Duodenal mucosa (tissue), 2 donors: ENCODE results near the gene KRT81.
"Not testable (repeated sequence)": the region's sequence is repeated elsewhere in the genome, so short reads cannot be mapped to it uniquely, and the experiment has no call there.

Experiments
- H3K27ac ChIP-seq: one replicate; pipeline ENCODE4 v1.7.0; 2013; ENCODE audit warnings: low read depth, low read length
- H3K27me3 ChIP-seq, 2 donors: one replicate each; pipeline ENCODE4 v1.7.0; 2013; ENCODE audit warnings: low read length in 2 of 2, control low read depth in 1 of 2; ENCODE audit not compliant: insufficient read depth in 2 of 2, control insufficient read depth in 1 of 2
- H3K36me3 ChIP-seq, 2 donors: one replicate each; pipeline ENCODE4 v1.7.0; 2013; ENCODE audit warnings: low read length in 2 of 2, control low read depth in 1 of 2; ENCODE audit not compliant: insufficient read depth in 2 of 2, control insufficient read depth in 1 of 2
- H3K4me1 ChIP-seq, 2 donors: one replicate each; pipeline ENCODE4 v1.7.0; 2013; ENCODE audit warnings: low read length in 2 of 2, control low read depth in 1 of 2; ENCODE audit not compliant: insufficient read depth in 2 of 2, control insufficient read depth in 1 of 2
- H3K4me3 ChIP-seq, 2 donors: one replicate each; pipeline ENCODE4 v1.7.0; 2013; ENCODE audit warnings: low read length in 2 of 2, low read depth in 1 of 2
- H3K9ac ChIP-seq, 2 donors: one replicate each; pipeline ENCODE4 v1.7.0; 2013; ENCODE audit warnings: low read length in 2 of 2, low read depth in 1 of 2
- H3K9me3 ChIP-seq, 2 donors: one replicate each; pipeline ENCODE4 v1.7.0; 2013; ENCODE audit warnings: low read length in 2 of 2, control low read depth in 1 of 2; ENCODE audit not compliant: control insufficient read depth in 1 of 2

Gene KRT81

GRCh38 chr12:52254965-52255751, 36.2 kb downstream of the KRT81 start:
- no peak overlapping the region for H3K27ac ChIP-seq
- no peaks in the 10 kb centered on the region for H3K9me3 ChIP-seq
- H3K36me3 ChIP-seq, result no peaks in the 10 kb centered on the region
- H3K4me3 ChIP-seq, result no peak overlapping the region
- peaks cover 24 to 34% of the 10 kb centered on the region in 2 donors for H3K27me3 ChIP-seq
- peaks cover 0 to 3% of the 10 kb centered on the region in 2 donors for H3K4me1 ChIP-seq
- no peak overlapping the region for H3K9ac ChIP-seq

DNA sequence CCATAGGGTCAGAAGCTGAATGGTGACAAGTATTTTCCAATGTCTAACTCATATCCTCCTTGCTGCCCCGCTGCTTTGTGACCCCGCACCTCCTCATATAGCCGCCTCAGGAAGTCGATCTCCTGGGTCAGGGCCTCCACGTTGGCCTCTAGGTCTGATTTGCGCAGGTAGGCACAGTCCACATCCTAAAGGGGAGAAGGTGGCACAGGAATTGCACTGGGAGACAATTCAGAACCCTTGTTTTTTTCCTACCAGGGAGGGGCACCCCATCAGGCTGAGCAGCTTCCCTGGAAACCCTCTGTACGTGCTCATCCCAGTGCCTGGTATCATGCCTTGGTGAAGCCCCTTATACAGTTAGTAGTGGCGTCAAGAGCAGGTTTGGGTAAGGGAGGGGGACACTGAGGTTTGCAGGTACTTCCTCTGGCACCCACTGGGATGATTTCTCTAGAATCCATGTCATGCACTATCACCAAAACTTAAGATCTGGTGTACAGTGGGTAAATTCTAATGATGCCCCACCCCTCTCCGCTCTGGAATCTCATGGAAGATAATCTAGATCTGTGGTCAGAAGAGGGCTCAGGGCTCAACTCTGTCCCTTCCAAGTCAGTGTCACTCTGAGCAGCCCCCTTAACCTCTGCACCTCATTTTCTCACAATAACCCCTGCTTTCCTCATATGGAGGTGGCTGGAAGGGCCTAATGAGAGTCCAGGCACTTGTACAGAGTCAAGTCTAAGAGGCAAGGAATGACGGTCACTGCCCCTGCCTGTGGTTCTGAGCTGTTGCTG, 37.0 kb downstream of the KRT81 start:
- H3K36me3 ChIP-seq, result no peaks in the 10 kb centered on the region
- H3K9me3 ChIP-seq, result no peaks in the 10 kb centered on the region
- H3K27ac ChIP-seq, result no peak overlapping the region
- peaks cover 0 to 4% of the 10 kb centered on the region in 2 donors for H3K4me1 ChIP-seq
- H3K27me3 ChIP-seq, result peaks cover 21 to 34% of the 10 kb centered on the region in 2 donors
- H3K9ac ChIP-seq, result no peak overlapping the region
- H3K4me3 ChIP-seq, result no peak overlapping the region

DNA sequence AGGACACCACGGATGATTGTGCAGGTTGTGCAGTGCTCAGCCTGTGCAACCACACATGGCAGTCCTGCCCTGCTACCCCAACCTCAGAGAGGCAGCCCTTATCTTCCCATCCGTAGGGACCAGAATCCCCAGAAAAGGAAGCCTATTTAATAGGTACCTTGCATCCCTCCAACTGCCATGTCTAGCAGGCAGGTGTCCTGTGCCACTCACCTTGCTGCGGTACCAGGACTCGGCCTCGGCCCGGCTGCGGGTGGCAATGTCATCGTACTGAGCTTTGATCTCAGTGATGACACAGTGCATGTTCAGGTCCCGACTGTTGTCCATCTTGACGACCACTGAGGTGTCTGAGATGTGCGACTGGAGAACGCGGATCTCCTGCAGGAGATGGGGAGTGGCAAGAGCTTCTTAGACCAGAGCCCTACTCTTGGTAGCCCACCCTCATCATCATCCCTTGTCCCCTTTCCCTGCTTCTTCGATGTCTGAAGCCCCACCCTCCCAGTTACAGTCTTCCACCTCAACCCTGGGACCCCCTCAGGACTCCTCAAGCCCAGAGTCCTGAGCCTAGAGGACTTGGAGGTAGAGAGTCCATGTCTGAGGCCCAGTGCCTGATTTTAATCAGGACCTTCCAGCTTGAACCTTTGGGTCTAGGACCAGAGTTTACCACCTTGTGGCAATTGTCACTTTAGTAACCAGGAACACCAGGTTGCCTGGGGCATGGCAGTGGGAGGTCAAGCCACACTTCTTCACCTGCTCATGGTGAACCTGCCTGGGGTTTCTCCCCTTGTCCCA, 37.7 kb downstream of the KRT81 start:
- Histone ChIP-seq H3K27ac (no peak overlapping the region), H3K4me1 (peaks cover 0 to 6% of the 10 kb centered on the region in 2 donors), H3K27me3 (peaks cover 14 to 28% of the 10 kb centered on the region in 2 donors), H3K36me3 (no peaks in the 10 kb centered on the region), H3K9me3 (no peaks in the 10 kb centered on the region), H3K9ac (no peak overlapping the region), H3K4me3 (no peak overlapping the region)

DNA sequence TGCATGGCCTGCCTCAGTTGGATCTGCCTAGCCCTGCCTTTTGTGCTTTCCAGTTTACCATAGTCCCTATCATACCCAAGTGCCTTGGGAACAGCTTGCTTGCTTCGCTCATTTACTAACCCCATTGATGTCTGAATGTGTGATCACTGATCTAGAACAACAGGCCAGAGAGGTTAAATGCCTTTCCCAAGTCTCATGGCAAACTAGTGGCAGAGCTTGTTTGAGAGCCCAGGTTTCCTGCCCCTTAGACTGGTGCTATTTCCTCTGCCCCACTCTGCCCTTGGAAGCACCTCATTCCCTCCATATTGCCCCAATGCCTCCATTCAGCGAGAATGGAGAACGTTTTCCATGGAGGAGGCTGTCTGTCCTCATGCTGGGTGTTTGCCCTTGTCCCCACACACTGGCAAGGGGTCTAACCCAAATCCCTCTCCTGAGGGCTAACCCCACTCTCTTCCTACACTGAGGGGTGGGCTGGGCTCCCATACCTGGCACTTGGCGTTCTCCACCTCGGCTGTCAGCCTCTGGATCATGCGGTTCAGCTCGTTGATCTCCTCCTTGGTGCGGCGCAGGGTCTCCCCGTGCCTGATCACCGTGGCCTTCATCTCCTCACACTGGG, 38.5 kb downstream of the KRT81 start:
- Histone ChIP-seq H3K27ac (no peak overlapping the region), H3K36me3 (no peaks in the 10 kb centered on the region), H3K9me3 (no peaks in the 10 kb centered on the region), H3K27me3 (peaks cover 10 to 24% of the 10 kb centered on the region in 2 donors), H3K9ac (no peak overlapping the region), H3K4me1 (peaks cover 3 to 9% of the 10 kb centered on the region in 2 donors), H3K4me3 (no peak overlapping the region)

DNA sequence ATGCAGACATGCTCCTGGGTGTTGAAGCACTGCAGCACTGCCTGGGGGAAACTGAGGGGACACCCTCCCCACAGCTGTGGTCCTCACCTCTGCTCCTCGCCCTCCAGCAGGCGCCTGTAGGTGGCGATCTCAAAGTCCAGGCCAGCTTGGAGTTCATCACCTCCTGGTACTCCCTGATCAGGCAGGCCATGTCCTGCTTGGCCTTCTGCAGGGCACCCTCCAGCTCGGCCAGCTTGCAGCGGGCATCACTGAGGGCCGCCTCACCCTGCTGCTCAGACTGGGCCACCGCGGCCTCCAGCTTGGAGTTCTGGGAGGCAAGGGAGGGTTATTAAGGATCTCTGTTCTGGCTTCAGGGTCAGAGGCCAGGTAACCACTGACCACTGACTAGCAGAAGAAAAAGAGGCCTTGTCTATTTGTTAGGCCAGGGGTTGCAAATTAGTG, 39.1 kb downstream of the KRT81 start:
- H3K9ac ChIP-seq, H3K36me3 ChIP-seq, H3K27ac ChIP-seq, H3K4me3 ChIP-seq, H3K9me3 ChIP-seq: not testable (repeated sequence)
- Histone ChIP-seq H3K27me3 (peaks cover 4 to 18% of the 10 kb centered on the region in 2 donors), H3K4me1 (peaks cover 9 to 14% of the 10 kb centered on the region in 2 donors)

DNA sequence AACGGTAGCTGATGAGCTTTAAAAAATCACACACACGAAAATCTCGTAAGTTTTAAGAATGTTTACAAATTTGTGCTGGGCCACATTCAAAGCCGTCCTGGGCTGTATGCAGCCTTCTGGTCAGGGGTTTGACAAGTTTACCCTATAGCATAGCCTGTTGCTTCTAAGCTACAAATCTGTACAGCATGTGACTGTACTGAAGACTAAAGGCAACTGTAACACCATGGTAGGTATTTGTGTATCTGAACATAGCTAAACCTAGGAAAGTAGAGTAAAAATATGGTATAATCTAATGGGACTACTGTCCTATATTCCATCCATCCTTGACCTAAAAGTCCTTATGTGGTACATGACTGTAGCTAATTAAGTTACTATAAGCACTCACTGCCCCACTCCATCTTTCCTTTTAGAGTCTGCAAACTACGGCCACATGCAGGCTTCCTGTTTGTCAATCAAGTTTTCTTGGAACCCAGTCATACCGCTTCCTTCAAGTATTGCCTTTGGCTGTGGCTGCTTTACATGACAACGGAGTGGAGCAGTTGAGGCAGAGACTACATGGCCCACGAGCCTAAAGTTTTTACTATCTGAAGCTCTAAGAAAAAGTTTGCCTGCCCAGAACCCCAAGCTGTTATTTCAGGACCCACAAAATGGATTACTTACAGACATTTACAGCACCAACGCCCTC, 39.8 kb downstream of the KRT81 start:
- no peak overlapping the region for H3K27ac ChIP-seq

DNA sequence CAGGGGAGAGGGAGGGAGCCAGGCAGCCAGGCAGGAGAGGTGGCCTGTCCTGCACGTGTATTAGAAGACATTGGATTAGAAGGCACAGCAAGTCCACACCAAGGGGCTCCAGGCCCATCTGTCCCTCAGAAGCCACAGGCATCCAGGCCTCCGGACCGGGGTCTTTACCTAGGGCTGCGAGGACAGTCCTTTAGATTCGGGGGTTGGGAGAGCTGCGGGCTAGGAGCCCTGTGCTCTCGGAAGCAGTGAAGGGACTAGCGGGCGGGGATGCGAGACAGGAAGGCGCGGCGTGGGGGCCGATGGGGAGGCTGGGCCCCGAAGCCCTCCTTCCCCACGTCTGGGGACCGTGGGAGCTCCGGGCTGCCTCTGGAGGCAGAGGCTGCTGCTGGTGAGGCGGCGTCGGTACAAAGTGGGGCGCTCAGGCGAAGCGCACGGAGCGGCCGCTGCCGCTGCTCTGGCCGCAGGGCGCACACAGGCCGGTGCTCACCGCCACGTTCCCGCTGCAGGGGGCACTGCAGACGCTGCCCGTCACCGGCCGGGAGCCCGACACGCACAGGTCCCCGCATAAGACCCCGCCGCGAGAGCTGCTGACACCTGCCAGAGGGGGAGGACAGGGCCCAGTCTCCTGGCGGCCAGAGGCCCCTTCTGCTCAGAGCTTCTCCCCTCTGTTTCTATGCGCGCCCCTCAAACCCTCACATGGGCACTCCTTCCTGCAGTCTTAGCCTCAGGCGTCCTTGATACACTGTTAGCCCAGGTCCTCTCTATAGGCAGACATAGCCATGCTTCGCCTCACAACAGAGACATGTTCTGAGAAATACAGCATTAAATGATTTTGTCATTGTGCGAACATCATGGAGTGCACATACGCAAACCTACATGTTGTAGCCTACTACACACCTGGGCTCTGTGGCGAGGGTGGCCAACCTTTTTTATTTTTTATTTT, 41.0 kb downstream of the KRT81 start:
- Histone ChIP-seq H3K4me3 (no peak overlapping the region), H3K27me3 (peaks cover 0 to 3% of the 10 kb centered on the region in 2 donors), H3K36me3 (no peaks in the 10 kb centered on the region), H3K4me1 (peaks cover 17 to 20% of the 10 kb centered on the region in 2 donors), H3K9me3 (no peaks in the 10 kb centered on the region), H3K9ac (no peak overlapping the region), H3K27ac (no peak overlapping the region)

More for the DNA sequence above, 39.8 kb downstream of the KRT81 start:
- Histone ChIP-seq H3K36me3 (no peaks in the 10 kb centered on the region), H3K27me3 (peaks cover 0 to 11% of the 10 kb centered on the region in 2 donors), H3K4me1 (peaks cover 16 to 20% of the 10 kb centered on the region in 2 donors), H3K4me3 (no peak overlapping the region), H3K9ac (no peak overlapping the region), H3K9me3 (no peaks in the 10 kb centered on the region)

- H3K4me3 ChIP-seq, result no peak overlapping the region
- peaks cover 18 to 21% of the 10 kb centered on the region in 2 donors for H3K4me1 ChIP-seq
- H3K36me3 ChIP-seq, result no peaks in the 10 kb centered on the region
- H3K9ac ChIP-seq, result no peak overlapping the region
- H3K27me3 ChIP-seq, result peaks cover 0 to 3% of the 10 kb centered on the region in 2 donors
- no peak overlapping the region for H3K27ac ChIP-seq
- H3K9me3 ChIP-seq, result no peaks in the 10 kb centered on the region
Measured at GRCh38 chr12:52249511-52250047, 41.8 kb downstream of the KRT81 start.
